H9 (cell line): ENCODE data around the gene SCFD2. TPM values are rescaled to one million over a fixed set of nuclear protein-coding genes. Genes with fewer than 3 reads are reported as not detected.

ENCODE experiments used
- DNase-seq: peaks from one replicate; pipeline ENCODE4 v3.0.0-alpha.2; 2017
- H2AFZ ChIP-seq: one replicate; pipeline ENCODE4 v1.6.1; 2013; ENCODE audit warnings: mild to moderate bottlenecking, low read length, control low read depth, moderate library complexity
- H2AK5ac ChIP-seq: 2 replicates; pipeline ENCODE4 v1.6.1; 2013; ENCODE audit warnings: low read length, control low read depth, mixed read lengths; ENCODE audit not compliant: insufficient read length
- H2BK120ac ChIP-seq: one replicate; pipeline ENCODE4 v1.6.1; 2013; ENCODE audit warnings: low read depth, mild to moderate bottlenecking, low read length, control low read depth, inconsistent platforms; ENCODE audit not compliant: poor library complexity, severe bottlenecking
- H2BK12ac ChIP-seq: 2 replicates; pipeline ENCODE4 v1.6.1; 2013; ENCODE audit warnings: low read length, control low read depth, mixed read lengths, low read depth; ENCODE audit not compliant: insufficient read length
- H2BK15ac ChIP-seq: 2 replicates; pipeline ENCODE4 v1.6.1; 2013; ENCODE audit warnings: low read depth, low read length, control low read depth
- H2BK20ac ChIP-seq: one replicate; pipeline ENCODE4 v1.6.1; 2013; ENCODE audit warnings: low read depth, mild to moderate bottlenecking, low read length, control low read depth, inconsistent platforms; ENCODE audit not compliant: poor library complexity, severe bottlenecking
- H2BK5ac ChIP-seq: 2 replicates; pipeline ENCODE4 v1.6.1; 2013; ENCODE audit warnings: low read length, control low read depth, mixed read lengths; ENCODE audit not compliant: insufficient read length
- H3K14ac ChIP-seq: 2 replicates; pipeline ENCODE4 v1.6.1; 2013; ENCODE audit warnings: low read length, control low read depth; ENCODE audit not compliant: insufficient read depth
- H3K18ac ChIP-seq: 2 replicates; pipeline ENCODE4 v1.6.1; 2013; ENCODE audit warnings: low read depth, mild to moderate bottlenecking, mixed read lengths, low read length, control low read depth; ENCODE audit not compliant: insufficient read length
- H3K23ac ChIP-seq: 2 replicates; pipeline ENCODE4 v1.6.1; 2013; ENCODE audit warnings: low read length, control low read depth, mixed read lengths, low read depth; ENCODE audit not compliant: insufficient read length
- H3K23me2 ChIP-seq: 2 replicates; pipeline ENCODE4 v1.6.1; 2013; ENCODE audit warnings: low read depth, mild to moderate bottlenecking, mixed read lengths, low read length, control low read depth; ENCODE audit not compliant: insufficient read length, poor library complexity, severe bottlenecking
- H3K27ac ChIP-seq: 2 replicates; pipeline ENCODE4 v1.5.1; 2013; ENCODE audit warnings: low read length, control low read depth, mixed read lengths, low read depth; ENCODE audit not compliant: insufficient read length
- H3K27me3 ChIP-seq: 2 replicates; pipeline ENCODE4 v1.6.1; 2013; ENCODE audit warnings: low read length, control low read depth, inconsistent platforms; ENCODE audit not compliant: insufficient read depth
- H3K4ac ChIP-seq: 2 replicates; pipeline ENCODE4 v1.6.1; 2013; ENCODE audit warnings: low read depth, mild to moderate bottlenecking, control low read depth, inconsistent platforms, low read length, moderate library complexity
- H3K4me1 ChIP-seq: 2 replicates; pipeline ENCODE4 v1.6.1; 2013; ENCODE audit warnings: low read length, control low read depth, inconsistent platforms; ENCODE audit not compliant: insufficient read depth
- H3K4me2 ChIP-seq: 2 replicates; pipeline ENCODE4 v1.6.1; 2013; ENCODE audit warnings: low read length, control low read depth, mixed read lengths; ENCODE audit not compliant: insufficient read length, insufficient read depth
- H3K56ac ChIP-seq: 2 replicates; pipeline ENCODE4 v1.6.1; 2013; ENCODE audit warnings: low read depth, mild to moderate bottlenecking, mixed read lengths, low read length, control low read depth; ENCODE audit not compliant: insufficient read length
- H3K79me1 ChIP-seq: 2 replicates; pipeline ENCODE4 v1.6.1; 2013; ENCODE audit warnings: low read depth, mild to moderate bottlenecking, moderate library complexity, low read length, control low read depth, inconsistent platforms; ENCODE audit not compliant: insufficient read depth, poor library complexity, severe bottlenecking
- H3K79me2 ChIP-seq: 2 replicates; pipeline ENCODE4 v1.6.1; 2013; ENCODE audit warnings: low read length, control low read depth, inconsistent platforms; ENCODE audit not compliant: insufficient read depth
- H3K9ac ChIP-seq: 2 replicates; pipeline ENCODE4 v1.6.1; 2013; ENCODE audit warnings: low read length, control low read depth, mixed read lengths; ENCODE audit not compliant: insufficient read length; ENCODE audit errors: extremely low read depth
- H3K9me3 ChIP-seq: one replicate; pipeline ENCODE4 v1.6.1; 2013; ENCODE audit warnings: low read depth, low read length, inconsistent platforms; ENCODE audit not compliant: control insufficient read depth
- H3T11ph ChIP-seq: one replicate; pipeline ENCODE4 v1.6.1; 2013; ENCODE audit warnings: mild to moderate bottlenecking, low read length, control low read depth, inconsistent platforms
- H4K20me1 ChIP-seq: one replicate; pipeline ENCODE4 v1.6.1; 2013; ENCODE audit not compliant: control insufficient read depth, insufficient read length, insufficient read depth
- H4K5ac ChIP-seq: 2 replicates; pipeline ENCODE4 v1.6.1; 2013; ENCODE audit warnings: low read depth, mild to moderate bottlenecking, mixed read lengths, low read length, control low read depth; ENCODE audit not compliant: insufficient read length
- H4K8ac ChIP-seq: replicated peaks from 2 replicates; pipeline ENCODE4 v1.6.1; 2013; ENCODE audit warnings: low read length, control low read depth, mixed read lengths, low read depth; ENCODE audit not compliant: insufficient read length
- H4K91ac ChIP-seq: 2 replicates; pipeline ENCODE4 v1.6.1; 2013; ENCODE audit warnings: low read depth, mild to moderate bottlenecking, moderate library complexity, mixed read lengths, low read length, control low read depth; ENCODE audit not compliant: insufficient read length
- H3K27ac Mint-ChIP-seq, 3 experiments: 2 replicates in 2 of 3; 3 replicates in 1 of 3; pipeline ENCODE4 v1.8.0; 2020 to 2021; ENCODE audit warnings: mixed read lengths in 3 of 3, mild to moderate bottlenecking in 1 of 3, moderate library complexity in 1 of 3
- H3K27me3 Mint-ChIP-seq: 2 replicates; pipeline ENCODE4 v1.8.0; 2021; ENCODE audit warnings: low read depth, mild to moderate bottlenecking, moderate library complexity, mixed read lengths
- H3K36me3 Mint-ChIP-seq, 3 experiments: 2 replicates in 2 of 3; 3 replicates in 1 of 3; pipeline ENCODE4 v1.8.0; 2020 to 2021; ENCODE audit warnings: low read depth in 3 of 3, mixed read lengths in 3 of 3; ENCODE audit not compliant: insufficient read depth in 1 of 3
- H3K4me1 Mint-ChIP-seq, 2 experiments: 2 replicates each; pipeline ENCODE4 v1.8.0; 2020; ENCODE audit warnings: mixed read lengths in 2 of 2
- H3K4me3 Mint-ChIP-seq, 2 experiments: 2 replicates in 1 of 2; 3 replicates in 1 of 2; pipeline ENCODE4 v1.8.0; 2020 to 2021; ENCODE audit warnings: mild to moderate bottlenecking in 2 of 2, mixed read lengths in 2 of 2, moderate library complexity in 1 of 2
- H3K9me3 Mint-ChIP-seq, 2 experiments: 2 replicates in 1 of 2; 3 replicates in 1 of 2; pipeline ENCODE4 v1.8.0; 2020; ENCODE audit warnings: mild to moderate bottlenecking in 2 of 2, mixed read lengths in 2 of 2, moderate library complexity in 1 of 2
- WGBS: extraction: QIAGEN DNeasy Blood & Tissue Kit; methylation state at CpG from one replicate; pipeline ENCODE4 v1.1.7; 2013; ENCODE audit warnings: missing lambda C conversion rate, low lambda C conversion rate, mixed read lengths; ENCODE audit not compliant: insufficient read length; ENCODE audit errors: extremely low coverage; 5-methylcytosine and 5-hydroxymethylcytosine counted together
- total RNA-seq: library from RNA; stranded (reverse); gene quantifications from 2 replicates; pipeline ENCODE4 v1.2.1, GENCODE V29; 2021
- TF ChIP-seq, protein P1 (sequence below): fragments of 200-600 bp; sonication (generic); conservative IDR thresholded peaks from 3 replicates; pipeline ENCODE4 v1.8.0; 2021; ENCODE audit warnings: antibody characterized with exemption, mild to moderate bottlenecking

SCFD2 gene
- total RNA-seq, 1 experiment from 2014 or later = 10.1 TPM

DNA sequence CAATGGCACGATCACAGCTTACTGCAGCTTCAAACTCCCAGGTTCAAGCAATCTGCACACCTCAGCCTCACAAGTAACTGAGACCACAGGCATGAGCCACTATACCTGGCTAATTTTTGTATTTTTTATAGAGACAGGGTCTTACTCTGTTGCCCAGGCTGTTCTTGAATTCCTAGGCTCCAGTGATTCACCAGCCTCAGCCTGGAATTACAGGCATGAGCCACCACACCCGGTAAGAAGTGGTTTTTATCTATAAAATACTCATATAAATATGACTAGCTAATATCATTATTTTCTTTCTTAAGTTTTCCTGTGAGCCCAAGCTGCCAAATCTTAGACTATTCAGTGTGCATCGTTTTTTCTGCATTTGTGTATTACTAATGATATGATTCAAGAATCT lies 4.4 kb downstream of the SCFD2 start:
- no peaks in the 10 kb centered on the region; a peak in 1 of 7 replicates for H3K36me3 Mint-ChIP-seq
- H3K9me3 ChIP-seq = no peaks in the 10 kb centered on the region
- H3K27me3 Mint-ChIP-seq = peaks cover 4% of the 10 kb centered on the region; the same call in 1 of the 2 replicates
- H3K27ac Mint-ChIP-seq = no peak overlapping the region
- H2BK12ac ChIP-seq = no peak overlapping the region
- H3K27ac ChIP-seq = no peak overlapping the region
- peaks cover 4% of the 10 kb centered on the region in 2 experiments; a peak in 2 of 5 replicates for H3K9me3 Mint-ChIP-seq
- no peak overlapping the region for H2BK5ac ChIP-seq
- H3K23me2 ChIP-seq = peaks cover 7% of the 10 kb centered on the region
- no peaks in the 10 kb centered on the region for H3K79me1 ChIP-seq
- peaks cover 17 to 21% of the 10 kb centered on the region in 2 experiments for H3K4me1 Mint-ChIP-seq
- H2BK120ac ChIP-seq = no peak overlapping the region
- H4K20me1 ChIP-seq = no peaks in the 10 kb centered on the region
- no peak overlapping the region for H3K4me3 Mint-ChIP-seq
- H3T11ph ChIP-seq = no peak overlapping the region
- no peak overlapping the region for H4K5ac ChIP-seq
- no CpG with 5 or more reads among the region's 3 CpGs for WGBS
- no peak overlapping the region for H3K4ac ChIP-seq
- no peak overlapping the region for H2AFZ ChIP-seq
- H2AK5ac ChIP-seq = no peak overlapping the region
- no peak overlapping the region for H3K56ac ChIP-seq
- no peak overlapping the region for H2BK15ac ChIP-seq
- no peak for DNase-seq
- H3K4me1 ChIP-seq = no peaks in the 10 kb centered on the region
- H3K9ac ChIP-seq = no peak overlapping the region
- no peaks in the 10 kb centered on the region; the same call in 1 of the 2 replicates for H3K79me2 ChIP-seq
- no peak overlapping the region for H3K4me2 ChIP-seq
- no peak overlapping the region for H2BK20ac ChIP-seq
- TF ChIP-seq, protein P1, sequence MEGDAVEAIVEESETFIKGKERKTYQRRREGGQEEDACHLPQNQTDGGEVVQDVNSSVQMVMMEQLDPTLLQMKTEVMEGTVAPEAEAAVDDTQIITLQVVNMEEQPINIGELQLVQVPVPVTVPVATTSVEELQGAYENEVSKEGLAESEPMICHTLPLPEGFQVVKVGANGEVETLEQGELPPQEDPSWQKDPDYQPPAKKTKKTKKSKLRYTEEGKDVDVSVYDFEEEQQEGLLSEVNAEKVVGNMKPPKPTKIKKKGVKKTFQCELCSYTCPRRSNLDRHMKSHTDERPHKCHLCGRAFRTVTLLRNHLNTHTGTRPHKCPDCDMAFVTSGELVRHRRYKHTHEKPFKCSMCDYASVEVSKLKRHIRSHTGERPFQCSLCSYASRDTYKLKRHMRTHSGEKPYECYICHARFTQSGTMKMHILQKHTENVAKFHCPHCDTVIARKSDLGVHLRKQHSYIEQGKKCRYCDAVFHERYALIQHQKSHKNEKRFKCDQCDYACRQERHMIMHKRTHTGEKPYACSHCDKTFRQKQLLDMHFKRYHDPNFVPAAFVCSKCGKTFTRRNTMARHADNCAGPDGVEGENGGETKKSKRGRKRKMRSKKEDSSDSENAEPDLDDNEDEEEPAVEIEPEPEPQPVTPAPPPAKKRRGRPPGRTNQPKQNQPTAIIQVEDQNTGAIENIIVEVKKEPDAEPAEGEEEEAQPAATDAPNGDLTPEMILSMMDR = no peak
- H3K18ac ChIP-seq = no peak overlapping the region
- H4K8ac ChIP-seq = no peak overlapping the region
- no peak overlapping the region for H3K14ac ChIP-seq
- H3K27me3 ChIP-seq = no peaks in the 10 kb centered on the region
- no peak overlapping the region for H4K91ac ChIP-seq
- H3K23ac ChIP-seq = no peak overlapping the region
